H1 (cell line): ENCODE results near the gene S1PR2. TPM values are rescaled to one million over a fixed set of nuclear protein-coding genes. Genes with fewer than 3 reads are reported as not detected.

Experiments used
- CTCF ChIA-PET: fragments of 300-600 bp; sonication (Branson Sonifier 250); formaldehyde crosslinking; loops from one replicate; lab custom pipeline; 2021; ENCODE audit not compliant: partially characterized antibody; lab: Charles Lee
- POLR2A ChIA-PET: fragments of 300-600 bp; sonication (Branson Sonifier 250); formaldehyde crosslinking; loops from one replicate; lab custom pipeline; 2021; ENCODE audit warnings: inconsistent platforms; ENCODE audit not compliant: partially characterized antibody; lab: Charles Lee
- DNase-seq, 2 experiments: peaks; one replicate each; pipeline versions ENCODE4 v3.0.0 to v3.0.0-alpha.2; 2010 to 2022; ENCODE audit warnings: low spot score in 2 of 2, low read depth in 1 of 2, mixed read lengths in 1 of 2
- FAIRE-seq: peaks from 2 replicates; lab custom pipeline; 2011; peaks lifted over from hg19 to GRCh38; lab: Jason Lieb, UNC
- H2AFZ ChIP-seq: 2 replicates; pipeline ENCODE4 v1.8.1; 2012; ENCODE audit warnings: low read length, inconsistent platforms
- H2AK5ac ChIP-seq: 2 replicates; pipeline ENCODE4 v1.6.1; 2013; ENCODE audit warnings: low read depth, low read length
- H2BK120ac ChIP-seq: replicated peaks from 2 replicates; pipeline ENCODE3; 2013; ENCODE audit warnings: low read depth, low read length, inconsistent platforms
- H2BK12ac ChIP-seq: 2 replicates; pipeline ENCODE4 v1.6.1; 2013; ENCODE audit warnings: low read depth, low read length
- H2BK15ac ChIP-seq: 2 replicates; pipeline ENCODE4 v1.6.1; 2013; ENCODE audit warnings: low read length
- H2BK20ac ChIP-seq: 2 replicates; pipeline ENCODE4 v1.6.1; 2013; ENCODE audit warnings: low read length
- H2BK5ac ChIP-seq: 2 replicates; pipeline ENCODE4 v1.6.1; 2013; ENCODE audit warnings: low read depth, low read length
- H3K14ac ChIP-seq: 2 replicates; pipeline ENCODE4 v1.6.1; 2013; ENCODE audit warnings: inconsistent platforms; ENCODE audit not compliant: insufficient read length
- H3K18ac ChIP-seq: 2 replicates; pipeline ENCODE4 v1.6.1; 2013; ENCODE audit warnings: low read length; ENCODE audit errors: extremely low read depth
- H3K23ac ChIP-seq: 2 replicates; pipeline ENCODE4 v1.6.1; 2013; ENCODE audit warnings: inconsistent platforms; ENCODE audit not compliant: insufficient read length
- H3K23me2 ChIP-seq: 2 replicates; pipeline ENCODE4 v1.6.1; 2013; ENCODE audit warnings: low read depth, low read length
- H3K27ac ChIP-seq: 2 replicates; pipeline ENCODE4 v1.6.1; 2011; ENCODE audit warnings: low read depth, low read length, inconsistent platforms
- H3K27me3 ChIP-seq, 4 experiments: replicated peaks in 1 of 4; 1 replicate in 1 of 4; 2 replicates in 3 of 4; pipeline versions ENCODE4 v1.6.1 to v1.8.1; 2011 to 2013; ENCODE audit warnings: low read length in 3 of 4, mild to moderate bottlenecking in 3 of 4, inconsistent platforms in 2 of 4, mixed read lengths in 2 of 4, moderate library complexity in 1 of 4; ENCODE audit not compliant: control insufficient read depth in 3 of 4, insufficient read depth in 3 of 4; ENCODE audit errors: extremely low read depth in 1 of 4
- H3K36me3 ChIP-seq, 4 experiments: 2 replicates each; pipeline versions ENCODE4 v1.6.1 to v1.8.1; 2011 to 2013; ENCODE audit warnings: mild to moderate bottlenecking in 4 of 4, low read length in 3 of 4, moderate library complexity in 2 of 4, control low read depth in 1 of 4, inconsistent platforms in 1 of 4; ENCODE audit not compliant: insufficient read depth in 4 of 4, control insufficient read depth in 2 of 4
- H3K4ac ChIP-seq: replicated peaks from 2 replicates; pipeline ENCODE3; 2013; ENCODE audit warnings: low read length, low read depth, mixed read lengths, inconsistent platforms; ENCODE audit not compliant: insufficient read length
- H3K4me1 ChIP-seq, 4 experiments: replicated peaks in 1 of 4; 1 replicate in 1 of 4; 2 replicates in 3 of 4; pipeline versions ENCODE4 v1.6.1 to v1.8.1; 2011 to 2013; ENCODE audit warnings: low read length in 3 of 4, inconsistent platforms in 2 of 4, mixed read lengths in 1 of 4; ENCODE audit not compliant: insufficient read depth in 4 of 4, control insufficient read depth in 3 of 4
- H3K4me2 ChIP-seq, 2 experiments: 2 replicates each; pipeline versions ENCODE4 v1.6.1 to v1.8.1; 2011 to 2013; ENCODE audit warnings: low read depth in 2 of 2, low read length in 2 of 2, control low read depth in 1 of 2, inconsistent platforms in 1 of 2, mild to moderate bottlenecking in 1 of 2; ENCODE audit not compliant: insufficient read depth in 1 of 2
- H3K4me3 ChIP-seq, 4 experiments: fragments of 200-600, 300-600 bp in 1 of 4; sonication (generic), shearing (Covaris generic), sonication (Bioruptor Twin) in 1 of 4; 2 replicates each; pipeline versions ENCODE4 v1.5.1 to v1.8.1; 2011 to 2016; ENCODE audit warnings: low read length in 4 of 4, low read depth in 3 of 4, control low read depth in 2 of 4, inconsistent platforms in 2 of 4, mild to moderate bottlenecking in 2 of 4, mixed read lengths in 1 of 4, moderate library complexity in 1 of 4; ENCODE audit not compliant: insufficient read depth in 2 of 4; ENCODE audit errors: extremely low read depth in 1 of 4
- H3K56ac ChIP-seq: replicated peaks from 2 replicates; pipeline ENCODE3; 2013; ENCODE audit warnings: low read depth, mild to moderate bottlenecking, mixed read lengths, low read length, inconsistent platforms; ENCODE audit not compliant: insufficient read length
- H3K79me1 ChIP-seq: 2 replicates; pipeline ENCODE4 v1.6.1; 2013; ENCODE audit warnings: low read depth, low read length, control low read depth
- H3K79me2 ChIP-seq, 2 experiments: 2 replicates each; pipeline versions ENCODE4 v1.6.1 to v1.8.1; 2012 to 2013; ENCODE audit warnings: low read length in 2 of 2, mild to moderate bottlenecking in 2 of 2, inconsistent platforms in 1 of 2; ENCODE audit not compliant: insufficient read depth in 2 of 2, control insufficient read depth in 1 of 2
- H3K9ac ChIP-seq, 4 experiments: replicated peaks in 1 of 4; 1 replicate in 1 of 4; 2 replicates in 3 of 4; pipeline versions ENCODE4 v1.6.1 to v1.8.1; 2011 to 2013; ENCODE audit warnings: low read depth in 3 of 4, low read length in 3 of 4, control low read depth in 2 of 4, mild to moderate bottlenecking in 2 of 4, moderate library complexity in 2 of 4, inconsistent platforms in 1 of 4; ENCODE audit errors: extremely low read depth in 1 of 4
- H3K9me3 ChIP-seq, 2 experiments: 2 replicates each; pipeline versions ENCODE4 v1.6.1 to v1.8.1; 2012 to 2013; ENCODE audit warnings: mild to moderate bottlenecking in 2 of 2, moderate library complexity in 2 of 2, control low read depth in 1 of 2, inconsistent platforms in 1 of 2, low read depth in 1 of 2, low read length in 1 of 2, mixed read lengths in 1 of 2; ENCODE audit not compliant: insufficient read depth in 2 of 2
- H4K20me1 ChIP-seq, 2 experiments: replicated peaks in 1 of 2; 2 replicates each; pipeline versions ENCODE3 to v1.8.1; 2011 to 2013; ENCODE audit warnings: inconsistent platforms in 2 of 2, low read length in 2 of 2, mild to moderate bottlenecking in 1 of 2; ENCODE audit not compliant: insufficient read depth in 2 of 2, control insufficient read depth in 1 of 2
- H4K5ac ChIP-seq: 2 replicates; pipeline ENCODE4 v1.6.1; 2013; ENCODE audit warnings: low read length, low read depth, mixed read lengths, inconsistent platforms; ENCODE audit not compliant: insufficient read length
- H4K8ac ChIP-seq: 2 replicates; pipeline ENCODE4 v1.8.0; 2013; ENCODE audit warnings: mild to moderate bottlenecking, moderate library complexity, low read length, inconsistent platforms; ENCODE audit not compliant: insufficient read depth; ENCODE audit errors: extremely low read depth
- H4K91ac ChIP-seq: replicated peaks from 2 replicates; pipeline ENCODE3; 2013; ENCODE audit warnings: low read length, mixed read lengths, inconsistent platforms; ENCODE audit not compliant: insufficient read length
- E2F6 ChIP-seq: IDR thresholded peaks from 2 replicates; pipeline ENCODE4 v1.6.1; 2012; ENCODE audit warnings: inconsistent platforms
- SP2 ChIP-seq: IDR thresholded peaks from 2 replicates; pipeline ENCODE4 v1.6.1; 2012; ENCODE audit warnings: mild to moderate bottlenecking, low read length, inconsistent platforms
- WGBS, 2 experiments: shearing (Covaris generic) in 1 of 2; methylation state at CpG; one replicate each; pipeline versions ENCODE4 v1.1.6 to v1.1.7; 2013 to 2015; ENCODE audit warnings: low lambda C conversion rate in 2 of 2, mixed read lengths in 2 of 2, inconsistent platforms in 1 of 2, low coverage in 1 of 2, missing lambda C conversion rate in 1 of 2; ENCODE audit not compliant: insufficient replicate concordance in 2 of 2, insufficient coverage in 1 of 2, insufficient read length in 1 of 2; ENCODE audit errors: extremely low coverage in 1 of 2, missing lambda C conversion rate in 1 of 2; 5-methylcytosine and 5-hydroxymethylcytosine counted together
- polyA plus RNA-seq, 7 experiments: library from polyadenylated mRNA; depleted of rRNA in 3 of 7; stranded (reverse) in 5 of 7; unstranded in 2 of 7; fragments of >200 nt in 5 of 7; fragments of 200-250 nt in 2 of 7; gene quantifications; 1 replicate in 5 of 7; 2 replicates in 1 of 7; 4 replicates in 1 of 7; pipeline versions ENCODE4 v1.2.1 to v1.2.3, GENCODE V29; 2011 to 2013; ENCODE audit warnings: missing spikeins in 2 of 7, mixed read lengths in 2 of 7
- total RNA-seq: library from RNA; stranded (reverse); fragmentation: NEBNext Ultra II Directional; extraction: Animal tissue kit (Norgen Biotek cat#: 25700); gene quantifications from 2 replicates; pipeline ENCODE4 v1.2.1, GENCODE V29; 2021

Gene S1PR2
- total and polyA plus RNA-seq, 2 of the 8 experiments (the other 6 are each of a cell fraction or from before 2014, with no cell fraction given), result 17.5 to 19.4 TPM

GRCh38 chr19:10238172-10238783 is 7.1 kb upstream of the S1PR2 start:
- Histone ChIP-seq H2BK12ac (no peak overlapping the region), H3K4me3 (no peak overlapping the region), H4K5ac (no peak overlapping the region), H2AK5ac (no peak overlapping the region), H3K36me3 (no peaks in the 10 kb centered on the region), H3K79me2 (no peaks in the 10 kb centered on the region), H3K18ac (no peak overlapping the region), H3K9me3 (no peaks in the 10 kb centered on the region), H2BK15ac (no peak overlapping the region), H3K79me1 (no peaks in the 10 kb centered on the region), H4K20me1 (no peaks in the 10 kb centered on the region), H3K23ac (no peak overlapping the region), H2AFZ (no peak overlapping the region), H3K27me3 (no peaks in the 10 kb centered on the region), H3K56ac (no peak overlapping the region), H3K23me2 (no peaks in the 10 kb centered on the region), H3K27ac (no peak overlapping the region), H2BK5ac (peak overlapping the region; percentile 24; the same call in 1 of the 2 replicates), H3K4me1 (peaks cover 0 to 7% (median 2%) of the 10 kb centered on the region in 4 experiments; a peak in 4 of 7 replicates), H3K14ac (no peak overlapping the region), H3K4me2 (no peak overlapping the region), H3K4ac (no peak overlapping the region), H2BK120ac (no peak overlapping the region), H4K91ac (no peak overlapping the region), H3K9ac (no peak overlapping the region), H4K8ac (no peak overlapping the region), H2BK20ac (no peak overlapping the region)
- ChIA-PET POLR2A (interaction anchor here (0.6 to 1.3 kb wide), 3 partner anchors 8 to 95 kb away, joined by 3 read pairs; no protein-coding TSS in a partner anchor), CTCF (interaction anchor here (1.4 to 2.1 kb wide), 3 partner anchors 10 to 19 kb away, joined by 5 to 8 read pairs (median 6); no protein-coding TSS in a partner anchor)
- FAIRE-seq, result no peak
- DNase-seq, result no peak
- 93% methylated on average over 12 of the region's 12 CpGs; no CpG with 5 or more reads in 1 of the 2 experiments for WGBS, 2 experiments
- TF ChIP-seq E2F6 (peak; percentile 51), SP2 (no peak)
